BLaER1 (cell line): ENCODE measurements around the gene EXOC3L4.

Source experiments
- H3K27ac ChIP-seq: shearing (Covaris generic); formaldehyde crosslinking; 2 replicates; pipeline ENCODE4 v1.8.1; 2022
- H3K27me3 ChIP-seq: shearing (Covaris generic); formaldehyde crosslinking; 2 replicates; pipeline ENCODE4 v1.8.1; 2022
- H3K36me3 ChIP-seq: shearing (Covaris generic); formaldehyde crosslinking; 2 replicates; pipeline ENCODE4 v1.8.1; 2022
- H3K4me1 ChIP-seq: shearing (Covaris generic); formaldehyde crosslinking; 2 replicates; pipeline ENCODE4 v1.8.1; 2022
- H3K4me2 ChIP-seq: shearing (Covaris generic); formaldehyde crosslinking; 2 replicates; pipeline ENCODE4 v1.8.1; 2022
- H3K4me3 ChIP-seq: shearing (Covaris generic); formaldehyde crosslinking; 2 replicates; pipeline ENCODE4 v1.8.1; 2022
- H3K9ac ChIP-seq: shearing (Covaris generic); formaldehyde crosslinking; 2 replicates; pipeline ENCODE4 v1.8.1; 2022
- H3K9me3 ChIP-seq: shearing (Covaris generic); formaldehyde crosslinking; 2 replicates; pipeline ENCODE4 v1.8.1; 2022
- H4K20me1 ChIP-seq: shearing (Covaris generic); formaldehyde crosslinking; 2 replicates; pipeline ENCODE4 v1.8.1; 2022
- Cebpa-rat ChIP-seq: shearing (Covaris generic); IDR thresholded peaks from 2 replicates; pipeline ENCODE4 v1.8.1; 2022

Gene EXOC3L4

DNA sequence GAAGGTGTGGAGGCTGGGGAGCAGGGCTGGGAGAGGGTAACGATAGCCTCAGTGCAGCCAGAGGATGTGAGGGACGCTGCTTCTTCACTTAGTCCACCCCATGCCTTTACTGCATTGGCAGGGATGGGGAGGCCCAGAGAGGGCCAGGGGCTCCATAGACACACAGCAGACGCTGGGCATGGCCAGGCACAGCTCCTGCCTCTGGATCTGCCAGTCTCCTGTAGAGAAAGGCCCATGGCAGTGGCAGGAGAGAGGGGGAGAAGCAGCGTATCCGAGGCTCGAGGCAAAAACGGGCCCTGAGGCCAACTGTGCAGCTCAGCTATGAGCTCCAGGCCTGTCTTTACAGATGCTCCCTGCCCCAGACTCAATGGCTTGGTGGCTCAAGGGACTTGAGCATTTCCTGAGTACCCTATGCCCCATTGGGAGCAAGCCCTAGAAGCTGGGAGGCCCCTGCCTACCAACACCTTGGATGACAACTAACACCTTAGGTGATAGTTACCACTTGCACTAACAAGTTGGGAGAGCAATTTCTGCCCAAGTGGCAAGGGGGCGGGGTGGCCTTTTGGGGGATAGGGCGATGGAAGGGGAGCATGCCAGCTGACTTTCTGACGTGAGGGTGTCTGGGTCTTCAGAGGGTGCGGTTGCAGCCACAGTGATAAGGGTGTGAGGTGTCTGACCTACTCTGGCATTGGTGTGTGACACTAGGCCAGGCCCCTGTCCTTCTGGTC lies 15.5 kb upstream of the EXOC3L4 start:
- H3K36me3 ChIP-seq = no peaks in the 10 kb centered on the region
- no peak overlapping the region for H3K4me2 ChIP-seq
- H3K9ac ChIP-seq = no peak overlapping the region
- H3K27me3 ChIP-seq = no peaks in the 10 kb centered on the region
- no peaks in the 10 kb centered on the region for H3K9me3 ChIP-seq
- peaks cover 25% of the 10 kb centered on the region for H3K4me1 ChIP-seq
- no peak for TF ChIP-seq Cebpa-rat
- no peaks in the 10 kb centered on the region for H4K20me1 ChIP-seq
- H3K4me3 ChIP-seq = no peak overlapping the region
- no peak overlapping the region for H3K27ac ChIP-seq

DNA sequence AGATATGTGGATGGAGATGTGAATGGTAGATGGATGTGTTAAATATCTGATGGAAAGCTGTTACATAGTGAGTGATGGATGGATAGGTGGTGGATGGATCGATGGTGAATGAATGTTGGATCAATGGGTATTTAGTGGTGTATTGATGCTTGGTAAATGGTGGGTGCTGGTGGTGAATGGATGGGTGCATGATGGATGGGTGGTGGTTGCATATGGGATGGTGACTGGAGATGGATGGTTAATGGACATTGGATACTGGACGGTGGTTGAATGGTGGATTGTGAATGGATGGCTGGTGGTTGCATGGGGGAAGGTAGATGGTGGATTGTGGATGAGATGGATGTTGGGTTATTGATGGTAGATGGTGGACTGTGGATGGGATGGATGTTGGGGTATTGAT lies 12.6 kb upstream of the EXOC3L4 start:
- Histone ChIP-seq H3K4me3 (no peak overlapping the region), H3K4me2 (no peak overlapping the region), H3K27me3 (no peaks in the 10 kb centered on the region), H3K27ac (no peak overlapping the region), H3K36me3 (no peaks in the 10 kb centered on the region), H3K9me3 (no peaks in the 10 kb centered on the region), H3K4me1 (peaks cover 10% of the 10 kb centered on the region; the same call in 1 of the 2 replicates), H3K9ac (no peak overlapping the region), H4K20me1 (no peaks in the 10 kb centered on the region)
- TF ChIP-seq Cebpa-rat = no peak

DNA sequence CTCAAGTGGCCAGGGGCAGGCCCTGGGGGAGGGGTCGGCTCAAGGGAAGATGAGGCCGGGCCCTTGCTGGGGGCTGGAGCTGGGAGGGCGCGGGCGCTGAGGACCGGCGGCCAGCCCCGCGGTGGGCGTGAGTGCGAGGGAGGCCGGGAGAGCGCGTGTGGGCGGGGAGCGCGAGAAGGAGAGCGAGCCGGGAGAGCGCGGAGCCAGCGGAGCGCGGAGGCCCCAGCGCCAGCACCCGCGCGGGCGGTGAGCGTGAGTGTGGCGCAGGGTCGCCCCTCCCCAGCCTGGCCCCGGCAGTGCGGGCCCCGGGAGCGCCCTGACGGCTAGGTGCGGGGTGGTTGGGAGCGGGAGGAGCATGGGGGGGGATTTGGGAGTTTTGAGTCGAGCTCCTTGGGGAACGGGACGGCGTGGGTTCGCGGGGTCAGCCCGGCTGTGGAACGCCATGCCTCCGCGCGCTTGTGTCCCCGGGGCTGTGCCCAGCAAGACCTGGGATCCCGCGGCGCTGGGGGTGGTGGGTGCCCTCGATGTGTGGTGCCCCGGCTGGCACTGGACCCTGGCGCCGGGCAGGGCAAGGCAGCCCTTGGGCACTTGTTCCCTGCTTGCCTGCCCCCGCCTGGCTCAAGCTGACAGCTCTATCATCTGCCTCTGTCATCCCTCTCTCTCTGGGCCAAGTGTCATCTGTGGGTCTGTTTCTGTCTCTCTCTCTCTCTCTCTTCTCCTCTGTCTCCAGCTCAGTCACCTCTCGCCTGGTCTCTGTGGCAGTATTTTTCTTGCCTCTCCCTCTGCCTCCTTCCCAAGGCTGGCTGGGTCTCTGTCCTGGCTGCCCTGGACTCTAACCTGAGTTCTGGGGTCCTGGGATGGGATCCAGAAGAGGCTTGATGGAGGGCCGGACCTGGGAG lies 10.3 kb upstream of the EXOC3L4 start, which contains the start of gene LBHD2:
Gene LBHD2, plus strand, starts transcription at position 190 of the 899 bp plus-strand sequence. CDS start 1,803 bp downstream, outside the sequence.
- no peaks in the 10 kb centered on the region for H3K27me3 ChIP-seq
- H3K4me1 ChIP-seq = peaks cover 16% of the 10 kb centered on the region
- no peak within 1 kb of the TSS for H3K9ac ChIP-seq
- H3K4me3 ChIP-seq = no peak within 1 kb of the TSS
- H3K36me3 ChIP-seq = no peaks in the 10 kb centered on the region
- H4K20me1 ChIP-seq = no peaks in the 10 kb centered on the region
- TF ChIP-seq Cebpa-rat = no peak
- H3K9me3 ChIP-seq = no peaks in the 10 kb centered on the region
- H3K27ac ChIP-seq = no peak within 1 kb of the TSS
- no peak within 1 kb of the TSS for H3K4me2 ChIP-seq

DNA sequence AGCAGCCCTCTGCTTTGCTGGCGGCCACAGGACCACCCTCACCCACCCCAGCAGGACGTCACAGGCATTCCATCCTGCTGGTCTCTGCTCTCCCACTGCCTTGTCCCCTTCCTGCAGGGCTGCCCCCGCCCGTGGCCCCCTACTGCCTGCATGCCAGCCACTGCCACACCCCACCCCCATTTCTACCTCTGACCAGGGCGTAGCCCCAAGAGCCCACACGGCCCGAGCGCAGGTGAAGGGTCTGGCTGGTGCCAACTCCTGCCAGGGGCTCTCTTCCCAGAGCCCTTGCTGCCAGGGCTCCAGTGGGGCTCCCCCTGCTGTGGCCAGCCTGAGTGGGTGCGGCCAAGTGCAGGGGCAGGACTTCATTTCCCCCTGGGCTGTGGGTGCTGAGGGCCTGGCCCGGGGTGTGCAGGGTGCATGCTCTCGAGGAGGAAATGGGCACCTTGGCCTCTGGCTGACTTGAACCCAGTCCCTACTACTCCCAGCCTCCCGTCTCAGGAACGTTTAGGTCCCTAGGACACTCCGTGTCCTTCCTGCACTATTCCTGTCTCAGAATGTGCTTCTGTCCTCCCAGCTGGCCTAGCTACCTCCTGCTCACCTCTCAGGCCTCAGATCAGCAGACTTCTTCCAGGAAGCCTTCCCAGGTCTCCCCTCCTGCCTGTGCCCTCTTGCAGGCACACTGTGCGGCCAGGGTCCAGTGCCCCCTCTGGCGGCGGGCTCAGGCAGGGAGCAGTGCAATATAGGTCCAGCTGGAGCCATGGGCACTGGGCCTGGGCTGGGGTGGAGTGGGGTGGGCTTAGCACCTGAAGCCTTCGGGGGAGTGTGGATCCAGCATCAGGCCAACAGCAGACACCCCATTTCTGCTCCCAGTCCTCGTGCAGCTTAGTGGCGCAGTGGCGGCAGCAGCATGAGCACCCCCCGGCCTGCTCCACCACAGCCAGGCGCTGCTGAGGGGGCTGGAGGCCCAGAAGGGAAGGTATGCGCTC lies 9.1 kb upstream of the EXOC3L4 start:
- Histone ChIP-seq H3K9me3 (no peaks in the 10 kb centered on the region), H3K36me3 (no peaks in the 10 kb centered on the region)

DNA sequence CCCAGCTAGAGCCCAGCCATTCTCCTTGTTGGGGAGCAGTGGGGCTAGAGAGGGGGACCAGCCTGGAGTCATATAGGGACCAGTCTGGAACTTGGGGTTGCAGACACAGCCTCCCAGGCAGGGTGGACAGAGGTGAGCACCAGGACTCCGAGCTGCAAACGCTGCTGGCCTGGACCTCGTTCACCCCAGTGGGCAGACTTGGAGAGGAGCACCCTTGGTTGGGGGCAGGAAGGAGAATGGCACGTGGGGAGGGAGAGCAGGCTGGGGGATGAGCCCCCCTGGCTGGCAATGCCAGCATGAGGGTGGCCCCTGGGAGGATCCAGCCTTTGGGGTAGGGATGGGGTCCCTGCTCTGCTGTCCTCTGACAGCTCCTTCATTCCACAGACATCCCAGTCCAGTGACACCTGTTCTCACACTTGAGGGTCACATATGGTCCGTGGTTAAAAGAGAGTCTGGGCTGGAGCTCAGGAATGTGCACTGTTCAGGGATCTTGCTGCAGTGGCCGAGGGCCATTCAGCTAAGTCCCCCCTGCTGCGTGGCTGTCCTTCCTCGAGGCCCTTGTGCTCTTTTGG lies 7.7 kb upstream of the EXOC3L4 start:
- Histone ChIP-seq H3K4me1 (peaks cover 42% of the 10 kb centered on the region), H3K27me3 (no peaks in the 10 kb centered on the region), H3K27ac (no peak overlapping the region), H3K9me3 (no peaks in the 10 kb centered on the region), H3K4me3 (no peak overlapping the region), H3K36me3 (no peaks in the 10 kb centered on the region), H4K20me1 (no peaks in the 10 kb centered on the region), H3K4me2 (no peak overlapping the region), H3K9ac (no peak overlapping the region)
- no peak for TF ChIP-seq Cebpa-rat

More for the DNA sequence above, 9.1 kb upstream of the EXOC3L4 start:
- Histone ChIP-seq H3K4me3 (no peak overlapping the region), H3K9ac (no peak overlapping the region), H3K4me1 (peaks cover 27% of the 10 kb centered on the region), H3K4me2 (no peak overlapping the region), H3K27me3 (no peaks in the 10 kb centered on the region), H4K20me1 (no peaks in the 10 kb centered on the region), H3K27ac (no peak overlapping the region)
- TF ChIP-seq Cebpa-rat = no peak

DNA sequence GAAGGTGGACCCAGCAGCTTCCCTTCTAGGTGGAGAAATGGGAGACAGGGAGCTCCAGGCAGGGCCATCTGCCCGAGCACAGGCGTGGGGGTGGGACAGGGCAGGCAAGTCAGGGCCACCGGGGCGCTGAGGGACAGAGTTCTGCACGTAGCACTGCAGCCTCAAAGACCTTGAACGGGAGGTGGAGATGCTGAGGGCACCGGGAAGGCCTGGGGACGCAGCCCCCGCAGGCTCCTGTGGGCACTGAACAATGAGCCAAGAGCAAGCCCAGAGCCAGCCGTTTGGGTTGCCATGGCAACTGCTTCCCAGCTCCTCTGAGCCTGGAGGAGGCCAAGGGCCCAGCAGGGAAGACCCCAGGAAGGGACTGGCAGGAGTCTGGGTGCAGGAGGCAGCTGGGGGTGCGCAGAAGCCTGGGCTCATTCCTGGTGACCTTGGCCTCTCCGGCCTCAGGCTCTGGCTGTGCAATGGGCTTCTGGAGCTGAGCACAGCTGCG lies 7.1 kb upstream of the EXOC3L4 start:
- Histone ChIP-seq H3K36me3 (no peaks in the 10 kb centered on the region), H4K20me1 (no peaks in the 10 kb centered on the region), H3K27me3 (no peaks in the 10 kb centered on the region), H3K4me2 (peak overlapping the region; percentile 98; the same call in 1 of the 2 replicates), H3K4me3 (no peak overlapping the region), H3K9ac (no peak overlapping the region), H3K27ac (no peak overlapping the region), H3K4me1 (peaks cover 44% of the 10 kb centered on the region), H3K9me3 (no peaks in the 10 kb centered on the region)
- TF ChIP-seq Cebpa-rat = no peak

DNA sequence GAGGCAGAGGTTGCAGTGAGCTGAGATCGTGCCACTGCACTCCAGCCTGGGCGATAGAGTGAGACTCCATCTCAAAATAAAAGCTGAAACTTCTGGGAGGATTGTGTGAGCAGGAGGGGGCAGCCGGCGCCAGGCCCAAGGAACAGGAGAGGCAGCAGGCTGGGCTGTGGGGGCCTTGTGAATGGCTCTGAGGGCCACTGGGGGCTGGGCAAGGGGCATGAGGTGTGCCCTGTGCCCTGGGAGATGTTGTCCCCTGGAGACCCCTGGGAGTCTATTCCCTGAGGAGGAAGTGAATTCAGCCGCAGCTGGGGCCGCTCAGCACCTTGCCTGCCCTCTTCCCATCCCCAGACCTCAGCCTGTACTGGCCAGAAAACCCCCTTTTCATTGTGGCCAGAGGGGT lies 5.6 kb upstream of the EXOC3L4 start:
- Histone ChIP-seq H3K4me1 (peaks cover 46% of the 10 kb centered on the region), H4K20me1 (no peaks in the 10 kb centered on the region), H3K27ac (peak overlapping the region; percentile 30; the same call in 1 of the 2 replicates), H3K36me3 (no peaks in the 10 kb centered on the region), H3K9ac (0 out of 2 replicates have a peak overlapping the region, but pooled peaks have one; percentile 50), H3K4me3 (no peak overlapping the region), H3K27me3 (no peaks in the 10 kb centered on the region), H3K9me3 (no peaks in the 10 kb centered on the region), H3K4me2 (peak overlapping the region; percentile 98)
- TF ChIP-seq Cebpa-rat = no peak

DNA sequence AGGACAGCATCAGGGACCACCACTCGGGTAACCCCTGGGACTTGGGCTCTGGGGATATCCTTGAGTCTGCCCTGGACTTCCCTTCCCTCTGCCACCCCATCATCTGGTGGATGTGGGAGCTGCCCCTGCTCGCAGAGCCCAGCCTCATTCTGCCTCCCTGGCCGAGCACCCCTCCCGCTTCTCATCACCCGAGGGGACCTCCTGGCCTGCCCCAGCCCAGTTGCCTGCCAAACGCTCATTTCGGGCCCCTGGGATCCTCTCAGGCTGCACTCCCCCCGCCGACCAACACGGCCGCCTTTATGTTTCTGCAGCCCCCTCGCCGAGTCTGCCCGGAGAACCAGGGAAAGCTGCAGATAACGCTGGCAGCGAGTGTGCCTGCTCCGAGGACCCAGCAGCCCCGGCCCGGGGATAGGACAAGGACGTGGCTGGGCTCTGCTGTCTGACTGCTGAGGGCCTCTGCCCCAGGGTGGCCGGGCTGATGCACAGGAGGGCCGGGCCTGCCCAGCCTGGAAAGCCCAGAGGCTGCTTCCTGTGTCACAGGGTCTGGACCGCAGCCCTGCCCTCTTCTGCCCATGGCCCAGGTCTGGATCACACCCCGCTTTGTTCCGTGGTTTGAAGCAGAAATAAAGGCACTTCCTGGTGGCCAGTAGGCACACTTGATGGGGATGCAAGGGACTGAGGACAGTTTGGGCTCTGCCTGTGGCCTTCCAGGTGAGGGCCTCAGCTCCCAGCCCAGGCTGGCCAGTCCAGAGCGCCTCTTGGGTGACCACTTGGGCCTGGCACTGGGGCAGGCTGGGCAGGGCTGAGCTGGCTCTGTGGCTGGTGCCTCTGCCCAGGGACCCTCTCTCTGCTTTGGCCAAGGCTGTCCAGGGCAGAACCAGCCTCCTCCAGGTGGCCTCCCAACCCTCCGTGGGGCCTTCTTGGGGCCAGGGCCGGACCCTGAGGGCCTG lies 4.9 kb upstream of the EXOC3L4 start:
- Histone ChIP-seq H3K27me3 (no peaks in the 10 kb centered on the region), H3K4me2 (peak overlapping the region; percentile 98), H3K27ac (peak overlapping the region; percentile 30; the same call in 1 of the 2 replicates), H4K20me1 (no peaks in the 10 kb centered on the region), H3K9ac (no peak overlapping the region), H3K36me3 (no peaks in the 10 kb centered on the region), H3K4me3 (no peak overlapping the region), H3K9me3 (no peaks in the 10 kb centered on the region), H3K4me1 (peaks cover 51% of the 10 kb centered on the region)
- no peak for TF ChIP-seq Cebpa-rat
